Measurements from ENCODE around the gene PFDN6.

DNA sequence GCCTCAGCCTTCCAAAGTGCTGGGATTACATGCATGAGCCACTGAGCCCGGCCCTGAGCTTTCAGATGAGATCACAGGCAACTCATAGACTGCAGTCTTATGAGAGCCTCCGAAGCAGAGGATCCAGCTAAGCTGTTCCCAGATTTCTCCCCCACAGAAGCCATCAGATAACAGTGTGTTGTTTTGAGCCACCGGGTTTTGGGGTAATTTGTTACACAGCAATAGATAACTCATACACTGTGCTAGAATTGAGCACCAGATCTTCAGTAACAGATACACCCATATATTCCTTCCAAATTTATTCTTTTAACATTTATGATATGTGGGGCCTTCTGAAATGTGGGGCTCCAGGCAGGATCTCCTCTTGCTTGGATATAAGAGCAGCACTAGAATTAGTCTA is 47.1 kb downstream of the PFDN6 start:
- TF ChIP-seq, protein P1, sequence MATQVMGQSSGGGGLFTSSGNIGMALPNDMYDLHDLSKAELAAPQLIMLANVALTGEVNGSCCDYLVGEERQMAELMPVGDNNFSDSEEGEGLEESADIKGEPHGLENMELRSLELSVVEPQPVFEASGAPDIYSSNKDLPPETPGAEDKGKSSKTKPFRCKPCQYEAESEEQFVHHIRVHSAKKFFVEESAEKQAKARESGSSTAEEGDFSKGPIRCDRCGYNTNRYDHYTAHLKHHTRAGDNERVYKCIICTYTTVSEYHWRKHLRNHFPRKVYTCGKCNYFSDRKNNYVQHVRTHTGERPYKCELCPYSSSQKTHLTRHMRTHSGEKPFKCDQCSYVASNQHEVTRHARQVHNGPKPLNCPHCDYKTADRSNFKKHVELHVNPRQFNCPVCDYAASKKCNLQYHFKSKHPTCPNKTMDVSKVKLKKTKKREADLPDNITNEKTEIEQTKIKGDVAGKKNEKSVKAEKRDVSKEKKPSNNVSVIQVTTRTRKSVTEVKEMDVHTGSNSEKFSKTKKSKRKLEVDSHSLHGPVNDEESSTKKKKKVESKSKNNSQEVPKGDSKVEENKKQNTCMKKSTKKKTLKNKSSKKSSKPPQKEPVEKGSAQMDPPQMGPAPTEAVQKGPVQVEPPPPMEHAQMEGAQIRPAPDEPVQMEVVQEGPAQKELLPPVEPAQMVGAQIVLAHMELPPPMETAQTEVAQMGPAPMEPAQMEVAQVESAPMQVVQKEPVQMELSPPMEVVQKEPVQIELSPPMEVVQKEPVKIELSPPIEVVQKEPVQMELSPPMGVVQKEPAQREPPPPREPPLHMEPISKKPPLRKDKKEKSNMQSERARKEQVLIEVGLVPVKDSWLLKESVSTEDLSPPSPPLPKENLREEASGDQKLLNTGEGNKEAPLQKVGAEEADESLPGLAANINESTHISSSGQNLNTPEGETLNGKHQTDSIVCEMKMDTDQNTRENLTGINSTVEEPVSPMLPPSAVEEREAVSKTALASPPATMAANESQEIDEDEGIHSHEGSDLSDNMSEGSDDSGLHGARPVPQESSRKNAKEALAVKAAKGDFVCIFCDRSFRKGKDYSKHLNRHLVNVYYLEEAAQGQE (IDR thresholded peaks at IDR 0.05; ENCODE audit: low read depth), result no peak
- TF ChIP-seq NFIC (IDR thresholded peaks at IDR 0.05), result no peak
- TF ChIP-seq RAD21 (IDR thresholded peaks at IDR 0.05; ENCODE audit: low read depth), result no peak
- TF ChIP-seq CEBPB (IDR thresholded peaks at IDR 0.05), result no peak
- no peak for TF ChIP-seq YY1 (IDR thresholded peaks at IDR 0.05; ENCODE audit: low read depth)
- TF ChIP-seq, protein P2, sequence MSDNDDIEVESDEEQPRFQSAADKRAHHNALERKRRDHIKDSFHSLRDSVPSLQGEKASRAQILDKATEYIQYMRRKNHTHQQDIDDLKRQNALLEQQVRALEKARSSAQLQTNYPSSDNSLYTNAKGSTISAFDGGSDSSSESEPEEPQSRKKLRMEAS (IDR thresholded peaks at IDR 0.05), result no peak
- no peak for TF ChIP-seq CREB1 (IDR thresholded peaks at IDR 0.05; ENCODE audit: low read depth)
- TF ChIP-seq EP300 (IDR thresholded peaks at IDR 0.05; ENCODE audit: borderline replicate concordance), result no peak

Measured in Ishikawa (cell line).